Measurements from ENCODE around the gene RFTN1.

- TF ChIP-seq CTCF (IDR thresholded peaks at IDR 0.05), result no peak
- TF ChIP-seq POLR2A (IDR thresholded peaks at IDR 0.05), result no peak
- no peak for TF ChIP-seq EP300 (IDR thresholded peaks at IDR 0.05)
Measured at GRCh38 chr3:16488637-16489036, 24.9 kb downstream of the RFTN1 start.

Measured in tibial nerve (tissue), 4 donors.